Inflammatory macrophage treated with lipopolysaccharide for 4 hours (primary cell): ENCODE measurements around the gene HS6ST2.

Source experiments
- DNase-seq: peaks from one replicate; pipeline ENCODE4 v3.0.0-alpha.2; 2020

Gene HS6ST2

GRCh38 chrX:132842460-132843238 is 115.8 kb downstream of the HS6ST2 start:
- DNase-seq, result no peak

DNA sequence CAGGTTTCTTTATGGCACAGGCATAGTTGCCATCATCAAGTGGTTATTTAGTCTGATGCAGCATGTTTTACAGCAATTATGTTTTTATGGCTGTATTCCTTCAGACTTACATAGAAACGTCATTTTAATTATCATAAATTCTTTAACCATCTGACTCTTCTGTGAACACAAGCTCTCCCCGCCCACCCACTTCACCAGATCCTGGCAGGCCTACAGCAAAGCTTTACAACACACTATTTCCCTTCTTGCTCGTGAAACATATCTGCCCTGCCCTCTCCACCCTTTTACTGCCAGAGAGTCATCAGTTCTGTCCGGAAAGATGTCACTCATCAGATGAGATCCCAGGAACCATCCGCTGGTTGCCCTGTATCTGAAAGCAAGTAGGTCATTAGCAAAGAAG is 120.5 kb downstream of the HS6ST2 start:
- no peak for DNase-seq

- no peak for DNase-seq
Observed at GRCh38 chrX:132837126-132837525, 121.3 kb downstream of the HS6ST2 start.

GRCh38 chrX:132836471-132836870 is 122.0 kb downstream of the HS6ST2 start:
- DNase-seq, result no peak

GRCh38 chrX:132834741-132835140 is 123.7 kb downstream of the HS6ST2 start:
- no peak for DNase-seq

DNA sequence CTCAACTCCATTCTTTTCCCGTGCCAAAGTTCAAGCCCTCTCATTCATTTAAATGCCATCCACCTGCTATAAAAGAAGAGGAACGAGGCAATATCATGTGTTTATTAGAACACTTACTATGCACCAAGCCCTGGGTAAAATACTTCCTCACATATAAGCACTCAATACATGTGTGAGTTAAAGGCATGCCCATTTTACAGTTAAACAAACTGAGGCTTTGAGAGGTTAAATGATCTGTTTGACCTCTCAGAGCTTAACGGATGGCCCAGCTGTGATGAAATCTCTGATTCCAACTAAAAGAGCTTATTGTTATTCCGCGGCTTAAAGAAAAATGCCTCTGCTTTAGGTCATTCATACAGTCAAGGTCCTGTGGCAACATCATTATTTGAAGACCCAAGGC is 124.3 kb downstream of the HS6ST2 start:
- no peak for DNase-seq

DNA sequence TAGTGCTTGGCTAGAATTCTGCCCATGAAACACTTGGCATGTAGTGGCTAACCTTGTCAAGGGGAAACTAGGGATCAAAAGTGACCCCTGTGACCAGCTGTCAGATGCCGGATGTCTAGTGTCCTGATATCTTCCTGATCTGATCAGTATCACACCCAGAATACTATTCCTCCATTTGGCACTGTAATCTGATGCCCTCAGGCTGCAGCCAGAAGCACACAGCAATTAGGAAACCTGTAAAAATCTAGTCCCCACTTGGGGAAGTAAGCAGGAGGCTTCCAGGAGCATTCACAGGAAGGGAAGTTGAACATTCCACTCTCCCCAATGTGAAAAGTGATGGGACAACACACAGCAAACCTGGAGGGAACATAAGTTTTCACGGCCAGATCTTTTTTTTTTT is 125.1 kb downstream of the HS6ST2 start:
- no peak for DNase-seq

GRCh38 chrX:132831336-132831973 is 127.0 kb downstream of the HS6ST2 start:
- DNase-seq, result no peak

DNA sequence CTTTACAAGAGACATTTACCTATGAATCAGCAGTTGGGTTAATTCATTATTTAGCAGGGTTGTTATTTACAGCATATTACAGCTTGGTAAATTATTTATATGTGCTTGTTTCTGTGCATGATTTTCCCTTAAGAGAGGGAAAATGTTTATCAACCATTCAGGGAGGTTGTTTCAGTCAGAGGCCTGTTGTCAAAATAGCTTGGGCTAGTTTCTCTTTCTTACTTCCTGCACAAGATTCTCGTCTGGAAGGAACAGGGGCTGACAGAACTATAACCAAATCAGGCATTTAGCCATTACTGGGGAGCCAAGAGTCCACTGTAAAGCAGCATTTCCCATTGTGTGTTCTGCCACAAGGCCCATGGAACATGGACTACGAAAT is 135.8 kb downstream of the HS6ST2 start:
- DNase-seq, result no peak

DNA sequence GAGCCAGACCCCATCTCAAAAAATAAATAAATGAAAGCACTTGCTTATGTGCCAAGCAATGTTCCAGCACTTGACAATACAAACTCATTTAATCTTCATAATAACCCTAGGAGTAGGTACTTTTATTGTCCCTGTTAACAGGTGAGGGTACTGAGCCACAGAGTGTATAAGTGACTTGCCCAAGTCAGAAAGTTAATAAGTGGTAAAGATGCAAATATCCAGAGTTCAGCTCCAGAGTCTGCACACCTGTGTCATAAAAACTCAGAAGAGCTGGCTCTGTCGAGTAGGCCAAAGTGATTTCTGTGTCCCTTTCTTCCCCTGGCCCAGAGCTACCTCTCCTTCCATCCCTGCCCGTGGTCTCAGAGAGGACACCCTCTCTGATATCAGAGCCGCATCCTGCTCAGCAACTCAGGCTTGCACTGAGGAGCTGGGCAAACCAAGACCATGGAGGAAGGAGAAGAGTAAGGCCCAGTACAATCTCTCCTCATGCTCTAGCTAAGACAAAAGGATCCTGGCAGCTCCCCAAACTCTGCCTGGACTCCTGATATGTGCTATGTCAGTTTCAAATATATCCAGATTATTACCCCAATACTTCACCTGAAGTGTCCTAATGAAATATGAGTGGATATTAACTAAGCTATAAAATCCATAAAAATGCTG is 136.3 kb downstream of the HS6ST2 start:
- DNase-seq, result no peak

DNA sequence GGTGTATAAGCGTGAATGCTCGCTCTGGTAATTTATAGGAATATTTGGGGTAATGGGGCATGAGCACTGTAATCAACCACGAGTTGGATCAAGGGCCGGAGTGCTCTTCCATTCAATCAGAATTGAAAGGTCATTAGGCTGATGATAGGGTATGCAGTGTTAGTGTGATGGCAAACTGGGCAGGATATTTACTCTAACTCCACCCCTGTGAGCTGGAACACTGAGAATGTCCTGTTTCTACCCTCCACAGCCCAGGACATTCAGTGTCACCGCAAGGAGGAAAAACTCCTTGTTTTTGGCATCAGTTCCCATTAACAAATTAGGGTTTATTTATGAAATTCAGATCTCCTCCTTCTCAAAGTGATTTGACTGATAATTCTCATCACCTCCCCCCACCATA is 137.8 kb downstream of the HS6ST2 start:
- no peak for DNase-seq

GRCh38 chrX:132819711-132820264 is 138.6 kb downstream of the HS6ST2 start:
- DNase-seq, result no peak

- no peak for DNase-seq
Observed at GRCh38 chrX:132818638-132819037, 139.8 kb downstream of the HS6ST2 start.

DNA sequence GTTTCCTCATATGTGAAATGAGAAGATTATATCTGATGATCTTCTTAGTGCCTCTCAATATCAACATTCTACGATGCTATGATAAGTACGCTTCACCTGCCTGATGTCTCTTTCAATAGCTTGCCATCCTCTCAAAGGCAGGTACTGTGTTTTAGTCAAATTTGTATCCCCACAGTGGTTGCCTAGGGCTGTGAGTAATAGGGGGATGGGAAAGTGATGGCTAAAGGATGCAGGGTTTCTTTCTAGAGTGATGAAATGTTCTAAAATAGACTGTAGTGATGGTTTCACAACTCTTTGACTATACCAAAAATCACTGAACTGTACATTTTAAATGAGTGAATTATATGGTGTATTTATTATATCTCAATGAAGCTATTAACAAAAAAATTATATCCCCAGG is 142.8 kb downstream of the HS6ST2 start:
- DNase-seq, result no peak

DNA sequence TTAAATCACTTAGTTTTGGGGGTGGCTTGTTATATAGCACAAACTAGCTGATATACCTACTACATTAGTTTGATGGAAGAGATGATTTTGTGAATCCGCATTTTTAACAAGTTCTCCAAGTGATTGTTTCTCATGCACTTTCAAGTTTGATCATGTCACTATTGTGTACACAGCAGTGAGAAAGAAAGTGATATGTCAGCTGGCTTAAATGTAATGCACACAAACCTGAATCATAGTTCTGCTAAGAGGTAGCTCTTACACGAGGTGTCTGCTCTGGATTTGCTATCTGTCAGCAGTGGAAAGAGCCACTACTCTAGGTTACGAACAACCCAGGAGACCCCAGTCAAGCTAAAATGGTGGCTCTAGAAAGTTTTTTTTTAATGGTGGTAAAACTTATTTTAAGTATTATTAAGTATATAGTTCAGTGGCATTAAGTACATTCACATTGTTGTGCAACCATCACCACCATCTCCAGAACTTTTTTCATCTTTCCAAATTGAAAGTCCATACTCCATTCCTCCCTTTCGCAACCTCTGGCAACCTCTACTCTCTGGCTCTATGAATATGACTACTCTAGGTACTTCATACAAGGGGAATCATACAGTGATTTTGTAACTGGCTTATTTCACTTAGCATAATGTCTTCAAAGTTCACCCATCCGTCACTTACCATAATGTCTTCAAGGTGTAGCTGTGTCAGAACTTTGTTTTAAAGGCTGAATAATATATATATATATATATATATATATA is 147.3 kb downstream of the HS6ST2 start:
- DNase-seq, result no peak

- DNase-seq, result no peak
Observed at GRCh38 chrX:132810488-132810887, 147.9 kb downstream of the HS6ST2 start.

DNA sequence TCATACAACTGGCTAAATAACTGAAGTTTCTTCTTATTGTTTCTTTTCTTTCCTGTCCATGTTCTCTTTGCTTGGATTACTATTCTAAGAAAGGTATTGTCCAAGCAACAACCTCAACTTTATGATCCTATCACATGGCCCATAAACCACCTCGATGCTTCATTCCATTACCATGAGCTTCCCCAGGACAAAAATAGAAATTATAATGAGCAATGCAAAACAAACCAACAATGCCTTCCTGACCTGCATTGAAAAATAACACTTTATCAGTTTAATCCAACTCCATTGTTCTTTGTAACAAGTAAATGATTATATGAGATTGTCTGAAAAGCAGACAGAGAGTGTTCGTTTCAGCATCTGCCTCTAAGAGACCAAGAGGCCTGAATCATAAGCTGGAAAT is 148.8 kb downstream of the HS6ST2 start:
- no peak for DNase-seq

DNA sequence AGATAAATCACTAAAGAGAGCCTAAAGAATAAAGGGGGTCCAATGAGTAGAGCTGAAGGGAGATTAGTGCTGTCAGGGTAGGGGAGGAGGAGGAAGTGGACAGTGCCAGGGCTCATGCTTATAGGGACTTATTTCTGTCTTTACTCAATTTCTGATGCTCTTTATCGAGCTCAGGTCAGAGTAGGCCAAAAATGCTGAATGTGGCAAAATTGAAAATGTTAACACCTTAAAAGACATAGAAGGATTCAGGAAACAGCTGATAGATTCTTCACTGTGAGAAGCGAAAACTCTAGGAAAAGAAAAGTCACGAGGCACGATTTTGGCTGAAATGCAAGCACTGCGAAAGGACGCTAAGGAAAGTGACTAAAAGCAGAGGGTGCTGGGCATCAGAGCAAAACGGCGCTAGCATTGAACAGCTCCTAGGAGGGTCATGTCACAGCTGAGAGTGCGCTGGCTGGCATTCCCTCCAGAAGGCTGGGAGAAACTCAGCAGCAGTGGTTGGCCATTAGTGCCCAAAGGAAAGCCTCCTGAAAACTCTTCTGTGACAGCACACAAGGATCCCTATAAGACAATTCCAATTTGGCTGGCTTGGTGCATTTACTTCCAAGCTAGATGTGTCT is 150.9 kb downstream of the HS6ST2 start:
- no peak for DNase-seq

- DNase-seq, result no peak
Observed at GRCh38 chrX:132802033-132802432, 156.4 kb downstream of the HS6ST2 start.

DNA sequence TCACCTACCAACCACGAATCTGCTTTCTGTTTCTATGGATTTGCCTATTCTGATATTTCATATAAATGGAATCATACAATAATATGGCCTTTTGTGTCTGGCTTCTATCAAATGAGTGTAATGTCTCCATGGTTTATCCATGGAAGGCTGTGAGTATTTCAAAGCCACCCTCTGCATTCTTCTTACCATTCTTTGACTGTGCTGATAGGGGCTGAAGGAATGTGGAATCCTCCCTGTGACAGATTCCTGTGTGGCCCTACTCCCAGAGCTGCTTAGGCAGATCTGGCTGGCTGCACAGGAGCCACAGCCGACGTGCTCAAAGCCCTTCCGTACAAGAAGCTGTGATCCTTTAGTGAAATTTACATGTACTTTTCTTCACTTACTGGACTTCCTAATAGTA is 163.2 kb downstream of the HS6ST2 start:
- no peak for DNase-seq

DNA sequence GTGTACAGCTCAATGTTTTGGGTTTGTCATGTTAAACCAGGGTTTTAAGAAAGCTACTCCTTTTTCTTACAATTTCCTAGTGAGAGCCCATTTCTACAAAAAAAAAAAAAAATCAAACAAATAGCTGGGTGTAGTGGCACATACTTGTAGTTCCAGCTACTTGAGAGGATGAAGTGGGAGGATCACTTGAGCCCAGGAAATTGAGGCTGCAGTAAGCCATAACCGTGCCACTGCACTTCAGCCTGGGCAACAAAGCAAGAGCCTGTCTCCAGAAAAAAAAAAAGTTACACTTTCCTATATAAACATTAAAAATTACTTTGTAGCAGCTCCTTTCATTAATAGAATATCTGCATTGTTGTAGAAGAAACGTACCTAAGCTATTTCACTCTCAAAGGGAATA is 166.7 kb downstream of the HS6ST2 start:
- no peak for DNase-seq

GRCh38 chrX:132790329-132790728 is 168.1 kb downstream of the HS6ST2 start:
- DNase-seq, result no peak

- no peak for DNase-seq
Observed at GRCh38 chrX:132786217-132786616, 172.2 kb downstream of the HS6ST2 start.
